Measurements from ENCODE around the gene ZDHHC12. TPM values are rescaled to one million over a fixed set of nuclear protein-coding genes. Genes with fewer than 3 reads are reported as not detected.

The ZDHHC12 gene
- total and polyA plus RNA-seq, 2 donors (not counting 3 experiments of a cell fraction or from before 2014, with no cell fraction given): 28.8 to 62.0 TPM

- Histone ChIP-seq H3K4me1 (ENCODE audit: control insufficient read depth, extremely low read depth, insufficient read depth, low read length) (peaks cover 5% of the 10 kb centered on the region), H3K9ac (replicated peaks; ENCODE audit: extremely low read depth, insufficient read depth, low read length) (no peak overlapping the region), H3K27ac (ENCODE audit: insufficient read depth, low read depth, low read length) (no peak overlapping the region), H3K9me1 (replicated peaks; ENCODE audit: control insufficient read depth, extremely low read depth, insufficient read depth, low read length) (no peaks in the 10 kb centered on the region), H2AFZ (ENCODE audit: low read depth, low read length) (no peak overlapping the region), H3K4me3 (replicated peaks in 1 of 3; ENCODE audit: insufficient read depth in 1 of 3, low read depth in 1 of 3, low read length in 3 of 3) (no peak overlapping the region), H4K20me1 (replicated peaks; ENCODE audit: control insufficient read depth, extremely low read depth, insufficient read depth, low read length) (no peaks in the 10 kb centered on the region), H3K36me3 (ENCODE audit: control insufficient read depth in 2 of 2, extremely low read depth in 1 of 2, insufficient read depth in 2 of 2, low read length in 2 of 2) (peaks cover 2 to 17% of the 10 kb centered on the region in 2 experiments), H3K27me3 (ENCODE audit: control insufficient read depth in 2 of 2, insufficient read depth in 2 of 2, low read length in 2 of 2) (no peaks in the 10 kb centered on the region), H3K79me2 (ENCODE audit: control insufficient read depth, insufficient read depth, low read length) (no peaks in the 10 kb centered on the region), H3K9me3 (replicated peaks; ENCODE audit: control insufficient read depth, insufficient read depth, low read length) (no peaks in the 10 kb centered on the region), H3K4me2 (ENCODE audit: insufficient read depth, low read length) (no peak overlapping the region)
- FAIRE-seq: no peak
- BruUV-seq (replicated peaks): no TSS peak
- POLR2A ChIA-PET: interaction anchor here (0.5 kb wide), 1 partner anchor 12 kb away, joined by 3 read pairs; no protein-coding TSS in a partner anchor
- intact Hi-C loops (cut with micrococcal nuclease): loop anchor here (5.0 kb wide), 1 partner anchor 96 kb away; the partner anchor contains the start of gene ENDOG
- dilution Hi-C loops (cut with MboI; ENCODE audit: extremely low pct_ligation_motif_present, low sequenced_read_pairs): no loop called here
- TF ChIP-seq MYC (IDR thresholded peaks at IDR 0.05; ENCODE audit: low read depth, low read length) (no peak), EZH2 (IDR thresholded peaks at IDR 0.05; ENCODE audit: borderline replicate concordance, low read depth, low read length, severe bottlenecking) (no peak), GATA2 (IDR thresholded peaks at IDR 0.05; ENCODE audit: insufficient read depth, insufficient read length, low read depth, low read length) (no peak), POLR2A (IDR thresholded peaks at IDR 0.05; ENCODE audit: low read depth, low read length) (no peak), JUN (IDR thresholded peaks at IDR 0.05; ENCODE audit: borderline replicate concordance, insufficient read depth, insufficient read length, low read depth) (no peak), POLR2AphosphoS5 (IDR thresholded peaks at IDR 0.05; ENCODE audit: insufficient read depth, low read depth, low read length) (no peak), MAX (IDR thresholded peaks at IDR 0.05; ENCODE audit: insufficient read depth, insufficient read length) (no peak), FOS (IDR thresholded peaks at IDR 0.05; ENCODE audit: borderline replicate concordance, insufficient read depth, low read length) (no peak), CTCF (IDR thresholded peaks at IDR 0.05; ENCODE audit: extremely low read depth in 1 of 2, insufficient read depth in 1 of 2, low read depth in 1 of 2, low read length in 2 of 2) (no peak)
- DNase-seq (ENCODE audit: low read depth, low spot score): no peak
- CTCF ChIA-PET: interaction anchor here (1.7 kb wide), 1 partner anchor 19 kb away, joined by 5 read pairs; the partner anchor contains the start of gene PKN3
Measured at GRCh38 chr9:128721487-128722010, 2.4 kb downstream of the ZDHHC12 start.
